Esophagus squamous epithelium (tissue), 5 donors: ENCODE measurements around the gene ERICH6. TPM values are rescaled to one million over a fixed set of nuclear protein-coding genes. Genes with fewer than 3 reads are reported as not detected.

Experiments
- DNase-seq: peaks from one replicate; lab custom pipeline; 2025; lab: John Stamatoyannopoulos, UW
- H3K27ac ChIP-seq, 4 donors: fragments of 200-600 bp; sonication (generic); one replicate each; pipeline ENCODE4 v1.5.1; 2016 to 2019; ENCODE audit warnings: mild to moderate bottlenecking in 1 of 4
- H3K27me3 ChIP-seq, 4 donors: fragments of 200-600 bp; sonication (generic); 1 replicate in 3 of 4; 2 replicates in 1 of 4; pipeline versions ENCODE4 v1.5.1 to v1.6.0; 2017 to 2021; ENCODE audit warnings: antibody characterized with exemption in 1 of 4
- H3K36me3 ChIP-seq, 3 donors: fragments of 200-600 bp; sonication (generic); one replicate each; pipeline ENCODE4 v1.5.1; 2016 to 2019
- H3K4me1 ChIP-seq, 3 donors: fragments of 200-600 bp; sonication (generic); one replicate each; pipeline ENCODE4 v1.5.1; 2017 to 2019
- H3K4me3 ChIP-seq, 4 donors: fragments of 200-600 bp; sonication (generic); 1 replicate in 3 of 4; 2 replicates in 1 of 4; pipeline ENCODE4 v1.5.1; 2016 to 2019; ENCODE audit warnings: mild to moderate bottlenecking in 2 of 4, moderate library complexity in 1 of 4
- H3K9me3 ChIP-seq, 3 donors: fragments of 200-600 bp; sonication (generic); one replicate each; pipeline ENCODE4 v1.5.1; 2016 to 2019
- CTCF ChIP-seq, 6 experiments: fragments of 450-650 bp in 4 of 6; fragments of 200-600 bp in 2 of 6; sonication (generic) in 2 of 6; IDR thresholded peaks; one replicate each; pipeline ENCODE4 v1.5.1; 2016 to 2019; ENCODE audit warnings: antibody characterized with exemption in 6 of 6, mild to moderate bottlenecking in 4 of 6, moderate library complexity in 4 of 6
- POLR2A ChIP-seq, 4 donors: fragments of 450-650 bp; IDR thresholded peaks; one replicate each; pipeline ENCODE4 v1.6.1; 2017; ENCODE audit warnings: antibody characterized with exemption in 4 of 4, mild to moderate bottlenecking in 4 of 4, moderate library complexity in 3 of 4
- WGBS, 2 donors: methylation state at CpG; one replicate each; pipeline ENCODE4 v1.1.5; 2018; 5-methylcytosine and 5-hydroxymethylcytosine counted together
- intact Hi-C: fragments of 100-400 bp; cut with DNase I; formaldehyde crosslinking; loops from one replicate; pipeline ENCODE4 v1.15.0; 2022
- total RNA-seq, 4 donors: library from RNA; depleted of rRNA; stranded (reverse); fragments of >200 nt; gene quantifications; one replicate each; pipeline ENCODE4 v1.1.0, GENCODE V29; 2016
- donor health status: DM: yes; HTN: yes; CAD: no.

ERICH6 gene
- total RNA-seq, 4 donors from 2014 or later, result not detected

GRCh38 chr3:150653110-150653561, 50.6 kb downstream of the ERICH6 start:
- whole genome bisulfite sequencing, 2 donors, result 74 to 81% methylated on average over 4 of the region's 4 CpGs
- no peak overlapping the region for H3K4me3 ChIP-seq
- H3K4me1 ChIP-seq, result no peaks in the 10 kb centered on the region
- intact Hi-C loops, result no loop called here
- no peaks in the 10 kb centered on the region for H3K9me3 ChIP-seq
- TF ChIP-seq POLR2A (IDR thresholded peaks at IDR 0.05) (no peak), CTCF (IDR thresholded peaks at IDR 0.05) (no peak)
- no peaks in the 10 kb centered on the region for H3K36me3 ChIP-seq
- no peaks in the 10 kb centered on the region for H3K27me3 ChIP-seq
- DNase-seq, result no peak
- H3K27ac ChIP-seq, result no peak overlapping the region

GRCh38 chr3:150640256-150640655, 63.5 kb downstream of the ERICH6 start:
- WGBS, 2 donors, result 94 to 95% methylated on average over 12 of the region's 12 CpGs
- Histone ChIP-seq H3K27ac (no peak overlapping the region), H3K4me1 (peaks cover 0 to 2% (median 0%) of the 10 kb centered on the region in 3 donors), H3K36me3 (no peaks in the 10 kb centered on the region), H3K4me3 (no peak overlapping the region), H3K27me3 (no peaks in the 10 kb centered on the region), H3K9me3 (no peaks in the 10 kb centered on the region)
- TF ChIP-seq CTCF (IDR thresholded peaks at IDR 0.05) (no peak), POLR2A (IDR thresholded peaks at IDR 0.05) (no peak)
- intact Hi-C loops, result no loop called here
- DNase-seq, result no peak

- no peak for DNase-seq
- Histone ChIP-seq H3K27ac (no peak overlapping the region), H3K36me3 (no peaks in the 10 kb centered on the region), H3K4me3 (no peak overlapping the region), H3K9me3 (no peaks in the 10 kb centered on the region), H3K4me1 (peaks cover 0 to 4% (median 0%) of the 10 kb centered on the region in 3 donors), H3K27me3 (no peaks in the 10 kb centered on the region)
- TF ChIP-seq CTCF (IDR thresholded peaks at IDR 0.05) (no peak), POLR2A (IDR thresholded peaks at IDR 0.05) (no peak)
- WGBS, 2 donors, result 56 to 61% methylated on average over 5 of the region's 5 CpGs
- intact Hi-C loops, result no loop called here
Measured at GRCh38 chr3:150639262-150639661, 64.5 kb downstream of the ERICH6 start.

GRCh38 chr3:150636258-150636657, 67.5 kb downstream of the ERICH6 start:
- Histone ChIP-seq H3K27ac (no peak overlapping the region), H3K27me3 (no peaks in the 10 kb centered on the region), H3K4me1 (peaks cover 0 to 4% (median 0%) of the 10 kb centered on the region in 3 donors), H3K9me3 (no peaks in the 10 kb centered on the region), H3K36me3 (peaks cover 0 to 5% (median 0%) of the 10 kb centered on the region in 3 donors), H3K4me3 (no peak overlapping the region)
- 88 to 90% methylated on average over 5 of the region's 5 CpGs for WGBS, 2 donors
- intact Hi-C loops, result no loop called here
- no peak for DNase-seq
- no peak for TF ChIP-seq CTCF (IDR thresholded peaks at IDR 0.05)
- no peak for TF ChIP-seq POLR2A (IDR thresholded peaks at IDR 0.05)

GRCh38 chr3:150635526-150635925, 68.2 kb downstream of the ERICH6 start:
- H3K36me3 ChIP-seq, result peaks cover 0 to 12% (median 3%) of the 10 kb centered on the region in 3 donors
- 65 to 85% methylated on average over 1 of the region's 1 CpG for WGBS, 2 donors
- no peak overlapping the region for H3K4me3 ChIP-seq
- no peaks in the 10 kb centered on the region for H3K27me3 ChIP-seq
- no peak for DNase-seq
- peaks cover 0 to 4% (median 0%) of the 10 kb centered on the region in 3 donors for H3K4me1 ChIP-seq
- H3K9me3 ChIP-seq, result no peaks in the 10 kb centered on the region
- TF ChIP-seq POLR2A (IDR thresholded peaks at IDR 0.05) (no peak), CTCF (IDR thresholded peaks at IDR 0.05) (no peak)
- intact Hi-C loops, result no loop called here
- peak overlapping the region in 2 of 4 donors; percentile 13 to 16 for H3K27ac ChIP-seq
